Adrenal gland (tissue), 12 donors: Measurements from ENCODE around the gene VSTM2L. TPM values are rescaled to one million over a fixed set of nuclear protein-coding genes. Genes with fewer than 3 reads are reported as not detected.

Source experiments
- DNase-seq, 7 donors: peaks; one replicate each; pipeline ENCODE4 v3.0.0-alpha.2; 2019 to 2020
- H3K27ac ChIP-seq, 5 donors: fragments of 200-600 bp; sonication (generic) in 4 of 5; 1 replicate in 3 of 5; 2 replicates in 2 of 5; pipeline versions ENCODE4 v1.5.1 to v1.8.0; 2016 to 2020; ENCODE audit warnings: mild to moderate bottlenecking in 1 of 5
- H3K27me3 ChIP-seq: fragments of 200-600 bp; 2 replicates; pipeline ENCODE4 v1.8.0; 2021
- H3K36me3 ChIP-seq, 2 donors: fragments of 200-600 bp; replicated peaks in 1 of 2; 1 replicate in 1 of 2; 2 replicates in 1 of 2; pipeline versions ENCODE4 v1.5.1 to v1.8.0; 2018 to 2022
- H3K4me1 ChIP-seq, 2 donors: fragments of 200-600 bp; replicated peaks in 1 of 2; 1 replicate in 1 of 2; 2 replicates in 1 of 2; pipeline versions ENCODE4 v1.5.1 to v1.8.0; 2018 to 2021
- H3K4me3 ChIP-seq, 4 donors: fragments of 200-600 bp; sonication (generic) in 3 of 4; one replicate each; pipeline ENCODE4 v1.5.1; 2016 to 2018
- H3K9me3 ChIP-seq, 3 donors: fragments of 200-600 bp; sonication (generic) in 1 of 3; replicated peaks in 1 of 3; 1 replicate in 2 of 3; 2 replicates in 1 of 3; pipeline versions ENCODE4 v1.5.1 to v1.8.0; 2016 to 2021
- POLR2A ChIP-seq, 2 donors: fragments of 450-650 bp; IDR thresholded peaks; one replicate each; pipeline ENCODE4 v1.6.1; 2017; ENCODE audit warnings: antibody characterized with exemption in 2 of 2, mild to moderate bottlenecking in 2 of 2, moderate library complexity in 1 of 2
- WGBS, 4 donors: extraction: QIAGEN DNeasy Blood & Tissue Kit in 2 of 4; methylation state at CpG; one replicate each; pipeline versions ENCODE4 v1.1.5 to v1.1.7; 2013 to 2017; 5-methylcytosine and 5-hydroxymethylcytosine counted together
- intact Hi-C, 2 donors: fragments of 100-400 bp; cut with DNase I; formaldehyde crosslinking; loops; one replicate each; pipeline versions ENCODE4 v1.14.1 to v1.15.0; 2022 to 2023
- polyA plus RNA-seq, 3 donors: library from polyadenylated mRNA; stranded (reverse); fragments of 200-250 nt in 2 of 3; fragments of 350-450 nt in 1 of 3; fragmentation: Illumina TruSeq in 1 of 3; extraction: RNeasy Lipid Tissue Mini Kit (QIAGEN cat#74804) in 1 of 3; gene quantifications; one replicate each; pipeline ENCODE4 v1.2.3, GENCODE V29; 2013 to 2014
- total RNA-seq, 9 donors: library from RNA; depleted of rRNA in 4 of 9; stranded (reverse); fragments of >200 nt in 4 of 9; fragments of 120-200 nt in 1 of 9; fragmentation: NEBNext Ultra II Directional in 1 of 9; extraction: Animal tissue kit (Norgen Biotek cat#: 25700) in 1 of 9; gene quantifications; one replicate each; pipeline versions ENCODE4 v1.1.0 to v1.2.4, GENCODE V29; 2013 to 2023
- TF ChIP-seq, protein P1 (sequence below), 6 experiments: fragments of 450-650 bp in 4 of 6; fragments of 200-600 bp in 2 of 6; sonication (generic) in 1 of 6; IDR thresholded peaks; 1 replicate in 5 of 6; 2 replicates in 1 of 6; pipeline versions ENCODE4 v1.5.1 to v1.8.0; 2016 to 2021; ENCODE audit warnings: antibody characterized with exemption in 6 of 6, mild to moderate bottlenecking in 2 of 6, moderate library complexity in 1 of 6
- donor health status: healthy with polysubstance abuse.
- donor health status: Bipolar disorder and iron deficiency.
- donor health status: DM: yes; HTN: yes; CAD: no.
- donor health status: DM: no; HTN: no; CAD: no.
- donor health status: DM: no; HTN: no; CAD: no.
- donor health status: DM: yes; HTN: yes; CAD: no.

The VSTM2L gene
- total and polyA plus RNA-seq, 12 donors: 0.36 to 21.8 (median 7.4) TPM

DNA sequence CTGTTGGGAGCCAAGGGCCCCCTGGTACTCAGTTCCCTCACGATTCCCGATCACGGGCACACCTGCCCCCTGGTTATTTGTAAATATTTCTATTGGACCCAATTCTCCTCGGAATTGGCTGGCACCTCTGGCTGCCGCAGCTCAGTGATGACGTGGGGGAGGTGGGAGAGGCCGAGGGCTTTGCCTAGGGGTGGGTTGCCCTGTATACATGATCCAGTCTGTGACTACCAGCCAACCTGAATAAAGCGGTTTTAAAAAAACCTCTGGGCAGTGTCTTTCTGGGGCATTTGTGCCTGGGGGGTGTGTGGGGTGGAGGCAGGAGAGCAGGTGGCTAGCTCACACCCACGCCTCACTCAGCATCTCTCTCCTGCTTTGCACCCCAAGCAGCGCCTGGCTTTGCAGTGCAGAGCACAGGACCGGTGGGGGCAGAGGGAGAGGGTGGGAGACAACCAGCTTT is 42.2 kb downstream of the VSTM2L start:
- Histone ChIP-seq H3K27me3 (no peaks in the 10 kb centered on the region), H3K27ac (no peak overlapping the region), H3K4me3 (no peak overlapping the region), H3K4me1 (no peaks in the 10 kb centered on the region), H3K9me3 (no peaks in the 10 kb centered on the region), H3K36me3 (no peaks in the 10 kb centered on the region)
- WGBS, 4 donors: 68 to 90% (median 74%) methylated on average over 9 to 11 of the region's 11 CpGs
- TF ChIP-seq POLR2A (IDR thresholded peaks at IDR 0.05): no peak
- TF ChIP-seq, protein P1, sequence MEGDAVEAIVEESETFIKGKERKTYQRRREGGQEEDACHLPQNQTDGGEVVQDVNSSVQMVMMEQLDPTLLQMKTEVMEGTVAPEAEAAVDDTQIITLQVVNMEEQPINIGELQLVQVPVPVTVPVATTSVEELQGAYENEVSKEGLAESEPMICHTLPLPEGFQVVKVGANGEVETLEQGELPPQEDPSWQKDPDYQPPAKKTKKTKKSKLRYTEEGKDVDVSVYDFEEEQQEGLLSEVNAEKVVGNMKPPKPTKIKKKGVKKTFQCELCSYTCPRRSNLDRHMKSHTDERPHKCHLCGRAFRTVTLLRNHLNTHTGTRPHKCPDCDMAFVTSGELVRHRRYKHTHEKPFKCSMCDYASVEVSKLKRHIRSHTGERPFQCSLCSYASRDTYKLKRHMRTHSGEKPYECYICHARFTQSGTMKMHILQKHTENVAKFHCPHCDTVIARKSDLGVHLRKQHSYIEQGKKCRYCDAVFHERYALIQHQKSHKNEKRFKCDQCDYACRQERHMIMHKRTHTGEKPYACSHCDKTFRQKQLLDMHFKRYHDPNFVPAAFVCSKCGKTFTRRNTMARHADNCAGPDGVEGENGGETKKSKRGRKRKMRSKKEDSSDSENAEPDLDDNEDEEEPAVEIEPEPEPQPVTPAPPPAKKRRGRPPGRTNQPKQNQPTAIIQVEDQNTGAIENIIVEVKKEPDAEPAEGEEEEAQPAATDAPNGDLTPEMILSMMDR (IDR thresholded peaks at IDR 0.05): no peak
- no peak for DNase-seq
- intact Hi-C loops: no loop called here

DNA sequence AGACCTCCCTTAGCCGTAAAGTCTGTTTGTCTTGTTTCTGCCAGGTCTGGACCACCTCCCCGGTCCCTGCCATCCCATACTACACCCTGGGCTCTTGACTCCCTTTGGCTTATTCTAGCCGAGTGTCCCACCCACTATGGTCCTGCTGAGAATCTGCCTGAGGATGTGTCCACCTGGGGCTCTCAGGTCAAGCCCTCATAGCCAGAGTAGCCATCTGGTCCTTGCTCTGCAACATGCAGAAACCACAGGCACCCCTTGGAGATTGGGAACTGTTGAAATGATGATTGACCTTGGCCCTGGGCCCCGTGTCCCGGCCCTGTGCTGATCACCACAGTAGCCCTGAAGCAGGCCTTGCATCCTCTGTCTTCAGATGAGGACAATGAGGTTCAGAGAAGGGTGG is 44.0 kb downstream of the VSTM2L start:
- Histone ChIP-seq H3K4me3 (no peak overlapping the region), H3K4me1 (no peaks in the 10 kb centered on the region), H3K9me3 (no peaks in the 10 kb centered on the region), H3K36me3 (no peaks in the 10 kb centered on the region), H3K27ac (no peak overlapping the region), H3K27me3 (no peaks in the 10 kb centered on the region)
- TF ChIP-seq, protein P1 (IDR thresholded peaks at IDR 0.05): no peak
- no peak for TF ChIP-seq POLR2A (IDR thresholded peaks at IDR 0.05)
- intact Hi-C loops: no loop called here
- WGBS, 4 donors: 76 to 83% (median 80%) methylated on average over 5 of the region's 5 CpGs
- peak in 1 of 7 donors; percentile 21 for DNase-seq

DNA sequence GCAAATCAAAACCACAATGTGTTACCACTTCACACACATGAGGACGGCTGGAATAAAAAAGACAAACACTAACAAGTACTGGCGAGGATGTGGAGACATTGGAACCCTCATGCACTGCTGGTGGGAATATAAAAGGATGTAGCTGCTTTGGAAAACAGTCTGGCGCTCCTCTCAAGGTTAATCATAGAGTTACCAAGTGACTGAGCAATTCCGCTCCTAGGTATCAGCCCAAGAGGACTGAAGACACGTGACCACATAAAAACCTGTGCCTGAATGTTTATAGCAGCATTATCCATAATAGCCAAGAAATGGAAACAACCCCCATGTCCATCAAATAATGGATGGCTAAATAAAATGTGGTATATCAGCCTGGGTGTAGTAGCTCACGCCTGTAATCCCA is 45.0 kb downstream of the VSTM2L start:
- H3K9me3 ChIP-seq: no peaks in the 10 kb centered on the region
- 78 to 91% (median 90%) methylated on average over 6 of the region's 6 CpGs for WGBS, 4 donors
- no peak overlapping the region for H3K4me3 ChIP-seq
- intact Hi-C loops: no loop called here
- no peak overlapping the region for H3K27ac ChIP-seq
- DNase-seq: no peak
- TF ChIP-seq, protein P1 (IDR thresholded peaks at IDR 0.05): no peak
- TF ChIP-seq POLR2A (IDR thresholded peaks at IDR 0.05): no peak
- H3K36me3 ChIP-seq: no peaks in the 10 kb centered on the region
- no peaks in the 10 kb centered on the region for H3K4me1 ChIP-seq
- no peaks in the 10 kb centered on the region for H3K27me3 ChIP-seq

DNA sequence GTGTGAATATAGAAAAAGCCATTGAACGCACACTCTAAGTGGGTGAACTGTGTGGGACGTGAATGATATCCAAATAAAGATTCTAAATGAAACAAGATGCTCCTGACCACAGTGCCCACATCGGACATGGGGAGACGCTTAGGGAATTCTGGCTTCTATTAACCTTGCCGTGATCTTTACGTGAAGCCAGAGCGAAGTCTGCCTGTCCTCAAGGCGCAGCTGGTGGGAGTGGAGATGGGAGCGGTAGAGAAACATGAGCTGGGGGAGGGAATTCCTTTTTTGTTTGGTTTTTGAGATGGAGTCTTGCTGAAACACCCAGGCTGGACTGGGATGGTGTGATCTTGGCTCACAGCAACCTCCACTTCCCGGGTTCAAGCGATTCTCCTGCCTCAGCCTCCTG is 46.0 kb downstream of the VSTM2L start:
- peak in 1 of 7 donors; percentile 10 for DNase-seq
- WGBS, 4 donors: 93 to 95% (median 95%) methylated on average over 11 of the region's 11 CpGs
- Histone ChIP-seq H3K9me3 (no peaks in the 10 kb centered on the region), H3K4me3 (no peak overlapping the region), H3K27ac (no peak overlapping the region), H3K36me3 (no peaks in the 10 kb centered on the region), H3K4me1 (no peaks in the 10 kb centered on the region), H3K27me3 (no peaks in the 10 kb centered on the region)
- intact Hi-C loops: no loop called here
- no peak for TF ChIP-seq POLR2A (IDR thresholded peaks at IDR 0.05)
- TF ChIP-seq, protein P1 (IDR thresholded peaks at IDR 0.05): no peak
